HG03097 (cell line): ENCODE measurements around the gene WWOX.

Source experiments
- ATAC-seq: cut with Tn5 transposase; IDR thresholded peaks from one replicate; pipeline ENCODE4 v1.9.1; 2021; ENCODE audit not compliant: unreplicated experiment, low FRiP score

WWOX gene

DNA sequence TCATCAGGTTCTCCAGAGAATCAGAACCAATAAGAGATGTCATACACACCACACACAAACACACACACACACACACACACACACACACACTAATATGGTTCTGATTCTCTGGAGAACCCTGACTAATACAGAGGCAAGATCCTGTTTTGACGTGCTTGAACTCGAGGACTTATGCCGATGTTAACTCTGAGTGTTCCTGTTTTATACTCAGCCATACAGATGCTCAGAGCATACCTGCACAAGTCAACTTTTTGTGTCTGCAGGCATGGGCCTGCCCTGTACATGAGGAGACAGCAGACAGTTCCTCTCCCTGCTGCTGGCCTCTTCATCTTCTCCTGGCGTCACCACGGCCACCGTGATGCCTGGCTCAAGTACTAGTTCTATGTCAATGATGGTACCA, 635.9 kb downstream of the WWOX start:
- no peak for ATAC-seq

- ATAC-seq, result no peak
Measured at GRCh38 chr16:78737630-78738029, 638.2 kb downstream of the WWOX start.

DNA sequence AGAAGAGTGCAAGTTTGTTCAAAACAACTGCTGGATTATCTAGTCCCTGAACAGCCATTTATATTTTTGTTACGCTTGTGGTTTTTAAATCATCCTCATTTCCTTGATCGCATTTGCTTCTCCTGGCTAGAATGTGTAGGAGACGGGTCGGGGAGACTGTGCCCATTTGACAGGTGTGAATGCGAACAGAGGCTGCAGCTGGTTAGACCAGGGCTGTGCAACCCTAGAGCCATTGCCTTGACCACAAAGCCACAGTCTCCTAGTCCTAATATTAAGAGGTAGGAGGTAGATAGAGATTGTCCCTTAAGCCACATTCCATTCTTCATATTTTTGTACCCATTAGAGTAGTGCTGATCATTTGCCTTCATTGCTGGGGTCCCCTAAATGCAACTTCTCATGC, 639.1 kb downstream of the WWOX start:
- no peak for ATAC-seq

- no peak for ATAC-seq
Measured at GRCh38 chr16:78740269-78740668, 640.8 kb downstream of the WWOX start.

- peak; percentile 93 for ATAC-seq
Measured at GRCh38 chr16:78742501-78743283, 643.2 kb downstream of the WWOX start.

DNA sequence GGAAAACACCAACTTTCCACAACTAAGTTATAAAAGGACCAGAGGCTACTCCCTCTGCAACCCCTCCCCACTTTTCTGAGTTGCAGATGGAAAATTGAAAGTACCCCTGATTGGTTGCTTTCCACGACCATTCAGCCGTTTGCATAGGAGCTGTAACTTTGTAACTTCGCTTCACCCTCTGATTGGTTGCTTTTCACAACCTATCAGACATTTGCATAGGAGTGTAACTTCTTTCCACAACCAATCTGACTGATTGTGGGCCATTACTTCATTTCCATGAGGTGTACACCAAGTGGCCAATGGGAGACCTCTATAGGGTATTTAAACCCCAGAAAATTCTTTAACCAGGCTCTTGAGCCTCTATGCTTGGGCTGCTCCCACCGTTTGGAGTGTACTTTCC, 644.1 kb downstream of the WWOX start:
- ATAC-seq, result no peak

- no peak for ATAC-seq
Measured at GRCh38 chr16:78744099-78744498, 644.6 kb downstream of the WWOX start.

DNA sequence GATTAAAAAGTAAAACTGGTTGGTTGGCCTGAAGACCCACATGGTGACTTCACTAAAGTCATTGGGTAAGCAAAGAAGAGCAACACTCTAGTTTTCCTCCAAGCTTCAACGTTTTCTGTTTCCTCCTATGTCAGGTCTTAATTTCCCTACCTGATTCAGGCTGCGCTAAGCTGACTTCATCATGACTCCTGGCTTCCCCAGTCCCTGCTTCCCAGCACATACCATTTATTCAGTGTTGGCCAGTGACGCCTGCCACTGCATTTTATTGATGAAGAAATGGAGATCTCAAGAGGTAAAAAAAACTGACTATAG, 645.3 kb downstream of the WWOX start:
- no peak for ATAC-seq

- ATAC-seq, result no peak
Measured at GRCh38 chr16:78745108-78746019, 645.9 kb downstream of the WWOX start.

DNA sequence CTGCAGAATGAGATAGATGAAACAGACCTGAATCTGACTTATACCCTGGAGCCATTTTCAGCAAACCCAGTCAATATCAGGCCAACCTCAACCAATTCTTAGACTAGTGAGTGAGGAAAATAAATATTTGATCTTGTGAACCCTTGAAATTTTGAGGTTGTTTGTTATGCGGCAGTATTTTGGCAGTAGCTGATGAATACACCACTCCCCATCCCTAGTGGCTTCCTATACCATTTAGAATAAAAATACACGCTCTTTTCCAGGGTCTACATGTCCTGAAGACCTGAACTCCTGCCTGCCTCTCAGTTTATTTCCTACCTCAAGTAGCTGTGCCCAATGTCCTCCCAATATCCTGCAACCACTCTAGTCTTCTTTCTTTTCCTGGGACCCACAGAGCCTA, 647.3 kb downstream of the WWOX start:
- ATAC-seq, result no peak

DNA sequence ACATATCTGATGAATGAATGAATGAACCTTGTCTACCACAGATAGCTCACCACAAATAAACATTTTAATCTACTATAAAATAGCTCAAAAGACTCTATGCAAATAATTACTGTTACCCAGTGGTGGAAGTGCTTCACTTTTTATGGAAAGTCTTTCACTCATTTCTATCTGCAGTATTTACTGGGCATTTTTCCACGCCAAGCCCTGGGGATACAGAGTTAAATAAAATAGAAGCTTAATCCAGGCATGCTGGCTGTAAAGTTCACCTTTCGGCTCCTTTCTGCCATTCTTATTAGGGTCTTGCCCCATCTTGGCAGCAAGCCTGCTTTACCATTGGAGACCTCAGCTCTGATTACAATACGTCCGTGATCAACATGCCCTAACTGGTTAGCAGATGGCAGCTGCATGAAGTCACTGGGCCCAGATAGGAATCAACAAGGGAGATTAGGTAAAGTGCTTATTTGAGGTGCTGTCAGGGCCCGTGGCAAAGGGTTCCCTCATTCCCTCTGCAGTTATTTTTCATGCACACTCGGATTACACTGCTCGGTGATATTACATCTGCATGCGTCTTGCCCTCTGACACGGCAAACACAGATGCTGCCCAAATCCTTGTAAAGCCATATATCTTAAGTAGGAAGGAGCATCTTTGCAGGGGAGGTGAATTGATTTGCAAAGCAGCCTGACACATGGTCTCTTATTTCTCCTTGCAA, 648.9 kb downstream of the WWOX start:
- ATAC-seq, result no peak

GRCh38 chr16:78749745-78750268, 650.4 kb downstream of the WWOX start:
- ATAC-seq, result peak; percentile 70

- ATAC-seq, result no peak
Measured at GRCh38 chr16:78750611-78751010, 651.2 kb downstream of the WWOX start.

DNA sequence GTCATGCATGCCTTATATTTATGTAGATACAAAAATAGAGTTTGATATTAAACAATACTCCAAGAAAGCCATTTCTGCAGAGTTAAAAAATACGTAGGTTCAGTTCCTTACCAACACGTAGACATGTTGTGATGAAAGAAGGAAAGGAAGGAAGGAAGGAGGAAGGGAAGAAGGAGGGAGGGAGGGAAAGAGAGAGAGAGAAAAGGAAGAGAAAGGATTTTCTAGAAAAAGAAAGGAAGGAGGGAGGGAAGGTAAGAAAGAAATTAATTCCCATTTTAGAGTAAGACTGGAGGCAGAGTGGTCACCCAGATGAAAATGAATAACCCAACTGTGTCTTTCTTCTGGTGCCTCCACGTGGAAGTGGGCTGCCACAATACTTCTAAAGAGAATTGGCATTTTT, 652.1 kb downstream of the WWOX start:
- ATAC-seq, result no peak

DNA sequence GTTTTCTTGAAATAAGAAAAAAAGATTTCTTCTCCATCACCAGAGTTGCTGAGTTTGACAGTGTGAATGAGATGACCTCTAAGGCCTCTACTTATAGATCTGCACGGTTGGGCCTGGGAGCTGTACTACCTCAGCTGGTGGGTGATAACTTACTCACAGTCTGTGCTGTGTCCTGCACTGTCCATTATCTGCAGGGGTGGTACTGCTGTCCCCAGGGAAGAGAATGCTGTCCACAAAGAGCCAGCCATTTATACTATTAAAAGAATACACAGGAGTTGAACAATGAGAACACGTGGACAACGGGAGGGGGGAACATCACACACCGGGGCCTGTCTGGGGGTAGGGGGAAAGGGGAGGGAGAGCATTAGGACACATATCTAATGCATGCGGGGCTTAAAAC, 655.3 kb downstream of the WWOX start:
- ATAC-seq, result no peak

GRCh38 chr16:78755751-78756661, 656.6 kb downstream of the WWOX start:
- ATAC-seq, result no peak

GRCh38 chr16:78759596-78759995, 660.1 kb downstream of the WWOX start:
- no peak for ATAC-seq

DNA sequence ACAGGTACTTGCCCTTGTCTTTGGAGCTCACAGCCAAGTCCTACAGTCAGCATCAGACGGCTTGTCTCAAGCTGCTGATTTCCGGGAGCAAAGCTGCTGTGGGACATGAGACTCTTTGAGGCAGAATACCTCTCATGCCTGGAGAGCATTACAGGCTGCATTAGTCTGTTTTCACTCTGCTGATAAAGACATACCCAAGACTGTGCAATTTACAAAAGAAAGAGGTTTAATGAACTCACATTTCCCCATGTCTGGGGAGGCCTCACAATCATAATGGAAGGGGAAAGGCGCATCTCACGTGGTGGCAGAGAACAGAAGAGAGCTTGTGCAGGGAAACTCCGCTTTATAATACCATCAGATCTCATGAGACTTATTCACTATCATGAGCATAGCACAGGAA, 661.2 kb downstream of the WWOX start:
- ATAC-seq, result no peak

- ATAC-seq, result peak; percentile 86
Measured at GRCh38 chr16:78761427-78761826, 662.0 kb downstream of the WWOX start.

GRCh38 chr16:78762222-78762621, 662.8 kb downstream of the WWOX start:
- ATAC-seq, result no peak
